Calu3 (cell line): ENCODE results near the gene ZNF462. TPM values are rescaled to one million over a fixed set of nuclear protein-coding genes. Genes with fewer than 3 reads are reported as not detected.

ENCODE experiments used
- BruUV-seq: library from RNA; stranded (reverse); fragments of 400-500 nt; replicated peaks from 2 replicates; lab custom pipeline; 2021; lab: Mats Ljungman, UMichigan
- CTCF ChIA-PET: fragments of 300-600 bp; sonication (Branson Sonifier 250); formaldehyde crosslinking; loops from one replicate; lab custom pipeline; 2022; ENCODE audit warnings: antibody characterized with exemption; lab: Charles Lee
- DNase-seq: peaks from one replicate; pipeline ENCODE4 v3.0.0; 2022
- H3K27ac Mint-ChIP-seq: one replicate; pipeline ENCODE4 v1.8.0; 2022; ENCODE audit warnings: mixed read lengths; ENCODE audit not compliant: unreplicated experiment
- H3K27me3 Mint-ChIP-seq: one replicate; pipeline ENCODE4 v1.8.0; 2022; ENCODE audit warnings: mixed read lengths; ENCODE audit not compliant: unreplicated experiment
- H3K36me3 Mint-ChIP-seq: one replicate; pipeline ENCODE4 v1.8.0; 2022; ENCODE audit warnings: mild to moderate bottlenecking, moderate library complexity, mixed read lengths; ENCODE audit not compliant: insufficient read depth, unreplicated experiment
- H3K4me1 Mint-ChIP-seq: one replicate; pipeline ENCODE4 v1.8.0; 2022; ENCODE audit warnings: mild to moderate bottlenecking, low read depth, mixed read lengths; ENCODE audit not compliant: unreplicated experiment
- H3K4me3 Mint-ChIP-seq: one replicate; pipeline ENCODE4 v1.8.0; 2022; ENCODE audit warnings: mild to moderate bottlenecking, low read depth, moderate library complexity, mixed read lengths; ENCODE audit not compliant: unreplicated experiment
- H3K9me3 Mint-ChIP-seq: one replicate; pipeline ENCODE4 v1.8.0; 2022; ENCODE audit warnings: low read depth, mixed read lengths; ENCODE audit not compliant: unreplicated experiment
- CTCF ChIP-seq: fragments of 200-600 bp; IDR thresholded peaks from one replicate; pipeline ENCODE4 v1.8.0; 2022; ENCODE audit warnings: antibody characterized with exemption; ENCODE audit not compliant: unreplicated experiment
- intact Hi-C: fragments of 100-400 bp; cut with micrococcal nuclease; formaldehyde crosslinking; loops from one replicate; pipeline ENCODE4 v1.10.0; 2022; ENCODE audit not compliant: unreplicated experiment
- total RNA-seq: library from RNA; stranded (reverse); gene quantifications from 2 replicates; pipeline ENCODE4 v1.2.3, GENCODE V29; 2022

ZNF462 gene
- total RNA-seq, 1 experiment from 2014 or later, result 48.0 TPM

GRCh38 chr9:106864373-106865143 lies 1.6 kb downstream of the ZNF462 start:
- Mint-ChIP-seq H3K4me1 (peaks cover 44% of the 10 kb centered on the region), H3K36me3 (peaks cover 58% of the 10 kb centered on the region), H3K4me3 (peak overlapping the region; percentile 87), H3K9me3 (no peaks in the 10 kb centered on the region), H3K27me3 (no peaks in the 10 kb centered on the region), H3K27ac (peak overlapping the region; percentile 83)
- no peak for DNase-seq
- no peak for TF ChIP-seq CTCF
- BruUV-seq, result no TSS peak
- intact Hi-C loops, result loop anchor here (2.0 to 10.0 kb wide), 4 partner anchors 56 to 962 kb away; no protein-coding TSS in a partner anchor
- CTCF ChIA-PET, result interaction anchor here (1.5 to 1.7 kb wide), 2 partner anchors 19 to 56 kb away, joined by 4 to 11 read pairs; no protein-coding TSS in a partner anchor

- Mint-ChIP-seq H3K27me3 (no peaks in the 10 kb centered on the region), H3K36me3 (peaks cover 41% of the 10 kb centered on the region), H3K27ac (peak overlapping the region; percentile 77), H3K9me3 (no peaks in the 10 kb centered on the region), H3K4me3 (peak overlapping the region; percentile 87), H3K4me1 (peaks cover 59% of the 10 kb centered on the region)
- CTCF ChIA-PET, result no interaction called here
- BruUV-seq, result no TSS peak
- TF ChIP-seq CTCF, result no peak
- no peak for DNase-seq
- intact Hi-C loops, result loop anchor here (10.0 kb wide), 1 partner anchor 179 kb away; no protein-coding TSS in a partner anchor
Observed at GRCh38 chr9:106866243-106866642, 3.3 kb downstream of the ZNF462 start.

- intact Hi-C loops, result loop anchor here (10.0 kb wide), 1 partner anchor 178 kb away; no protein-coding TSS in a partner anchor
Observed at GRCh38 chr9:106867286-106867685, 4.3 kb downstream of the ZNF462 start.

GRCh38 chr9:106868087-106868486 lies 5.1 kb downstream of the ZNF462 start:
- peak overlapping the region; percentile 18 for H3K4me3 Mint-ChIP-seq
- no peak for TF ChIP-seq CTCF
- peaks cover 64% of the 10 kb centered on the region for H3K4me1 Mint-ChIP-seq
- no peaks in the 10 kb centered on the region for H3K9me3 Mint-ChIP-seq
- CTCF ChIA-PET, result interaction anchor here (0.7 to 2.1 kb wide), 2 partner anchors 15 to 75 kb away, joined by 4 to 6 read pairs; no protein-coding TSS in a partner anchor
- intact Hi-C loops, result loop anchor here (2.0 to 10.0 kb wide), 2 partner anchors 15 to 177 kb away; no protein-coding TSS in a partner anchor
- no peaks in the 10 kb centered on the region for H3K27me3 Mint-ChIP-seq
- H3K36me3 Mint-ChIP-seq, result peaks cover 23% of the 10 kb centered on the region
- peak overlapping the region; percentile 61 for H3K27ac Mint-ChIP-seq
- BruUV-seq, result no TSS peak
- DNase-seq, result no peak

More at GRCh38 chr9:106867286-106867685, 4.3 kb downstream of the ZNF462 start:
- no peak for TF ChIP-seq CTCF
- H3K36me3 Mint-ChIP-seq, result peaks cover 31% of the 10 kb centered on the region
- peaks cover 64% of the 10 kb centered on the region for H3K4me1 Mint-ChIP-seq
- CTCF ChIA-PET, result interaction anchor here (2.1 kb wide), 1 partner anchor 16 kb away, joined by 6 read pairs; no protein-coding TSS in a partner anchor
- no peaks in the 10 kb centered on the region for H3K9me3 Mint-ChIP-seq
- H3K27me3 Mint-ChIP-seq, result no peaks in the 10 kb centered on the region
- BruUV-seq, result no TSS peak
- no peak overlapping the region for H3K4me3 Mint-ChIP-seq
- no peak for DNase-seq
- no peak overlapping the region for H3K27ac Mint-ChIP-seq
